NT2/D1 (cell line): ENCODE measurements around the gene FANCE.

ENCODE experiments used
- DNase-seq: peaks from one replicate; pipeline ENCODE4 v3.0.0-alpha.2; 2011; ENCODE audit warnings: low read depth, low spot score
- H3K27me3 ChIP-seq: 2 replicates; pipeline ENCODE4 v1.6.0; 2011; ENCODE audit warnings: mild to moderate bottlenecking; ENCODE audit not compliant: insufficient read length, insufficient read depth
- H3K36me3 ChIP-seq: 2 replicates; pipeline ENCODE4 v1.6.1; 2011; ENCODE audit warnings: mild to moderate bottlenecking, low read length, mixed read lengths; ENCODE audit not compliant: insufficient read depth, insufficient read length
- H3K4me1 ChIP-seq: 2 replicates; pipeline ENCODE4 v1.5.1; 2011; ENCODE audit not compliant: insufficient read depth, insufficient read length
- H3K4me3 ChIP-seq: 2 replicates; pipeline ENCODE4 v1.5.1; 2011; ENCODE audit warnings: low read depth; ENCODE audit not compliant: insufficient read length
- H3K9ac ChIP-seq: 2 replicates; pipeline ENCODE4 v1.6.0; 2011; ENCODE audit warnings: low read depth; ENCODE audit not compliant: insufficient read length
- H3K9me3 ChIP-seq: 2 replicates; pipeline ENCODE4 v1.5.1; 2011; ENCODE audit warnings: mild to moderate bottlenecking, low read length; ENCODE audit not compliant: insufficient read depth
- SUZ12 ChIP-seq: IDR thresholded peaks from 2 replicates; pipeline ENCODE4 v1.6.1; 2011; ENCODE audit not compliant: insufficient read length, insufficient read depth; ENCODE audit errors: extremely low read depth
- YY1 ChIP-seq: IDR thresholded peaks from 2 replicates; pipeline ENCODE4 v1.6.1; 2011; ENCODE audit not compliant: insufficient read length, insufficient read depth
- ZNF274 ChIP-seq: IDR thresholded peaks from 2 replicates; pipeline ENCODE4 v1.6.1; 2011; ENCODE audit warnings: mild to moderate bottlenecking, low read depth, low read length

FANCE gene

GRCh38 chr6:35457907-35458306 lies 5.8 kb downstream of the FANCE start:
- no peak for DNase-seq
- TF ChIP-seq SUZ12 (no peak), ZNF274 (no peak), YY1 (no peak)
- H3K4me3 ChIP-seq, result no peak overlapping the region
- no peaks in the 10 kb centered on the region for H3K27me3 ChIP-seq
- H3K9ac ChIP-seq, result no peak overlapping the region
- H3K4me1 ChIP-seq, result peaks cover 7% of the 10 kb centered on the region
- no peaks in the 10 kb centered on the region for H3K9me3 ChIP-seq
- H3K36me3 ChIP-seq, result peaks cover 47% of the 10 kb centered on the region

- Histone ChIP-seq H3K9ac (no peak overlapping the region), H3K4me1 (no peaks in the 10 kb centered on the region), H3K4me3 (no peak overlapping the region), H3K36me3 (peaks cover 44% of the 10 kb centered on the region), H3K9me3 (no peaks in the 10 kb centered on the region), H3K27me3 (no peaks in the 10 kb centered on the region)
- no peak for DNase-seq
- TF ChIP-seq ZNF274 (no peak), YY1 (no peak), SUZ12 (no peak)
Measured at GRCh38 chr6:35461270-35461669, 9.1 kb downstream of the FANCE start.

- Histone ChIP-seq H3K36me3 (peaks cover 37% of the 10 kb centered on the region), H3K4me3 (no peak overlapping the region), H3K9ac (no peak overlapping the region), H3K9me3 (no peaks in the 10 kb centered on the region), H3K27me3 (no peaks in the 10 kb centered on the region), H3K4me1 (no peaks in the 10 kb centered on the region)
- no peak for DNase-seq
- no peak for TF ChIP-seq SUZ12
- TF ChIP-seq YY1, result no peak
- no peak for TF ChIP-seq ZNF274
Measured at GRCh38 chr6:35463292-35463691, 11.2 kb downstream of the FANCE start.

- DNase-seq, result no peak
- Histone ChIP-seq H3K36me3 (peaks cover 46% of the 10 kb centered on the region), H3K4me3 (no peak overlapping the region), H3K9me3 (no peaks in the 10 kb centered on the region), H3K4me1 (no peaks in the 10 kb centered on the region), H3K27me3 (no peaks in the 10 kb centered on the region), H3K9ac (no peak overlapping the region)
- TF ChIP-seq YY1 (no peak), ZNF274 (no peak), SUZ12 (no peak)
Measured at GRCh38 chr6:35465646-35466045, 13.5 kb downstream of the FANCE start.

GRCh38 chr6:35468181-35468979 lies 16.2 kb downstream of the FANCE start, which contains the start of gene RPL10A:
Gene RPL10A, plus strand, starts transcription at chr6:35468401. Its CDS starts 34 bp downstream, at chr6:35468435.
- Histone ChIP-seq H3K9ac (peak within 1 kb of the TSS; percentile 99), H3K9me3 (no peaks in the 10 kb centered on the region), H3K36me3 (peaks cover 64% of the 10 kb centered on the region), H3K4me1 (no peaks in the 10 kb centered on the region), H3K4me3 (peak within 1 kb of the TSS; percentile 95), H3K27me3 (no peaks in the 10 kb centered on the region)
- peak; percentile 87 for DNase-seq
- no peak for TF ChIP-seq YY1
- TF ChIP-seq ZNF274, result no peak
- TF ChIP-seq SUZ12, result no peak

GRCh38 chr6:35468980-35469750 lies 17.0 kb downstream of the FANCE start:
- H3K9me3 ChIP-seq, result no peaks in the 10 kb centered on the region
- H3K9ac ChIP-seq, result peak overlapping the region; percentile 99
- no peaks in the 10 kb centered on the region for H3K4me1 ChIP-seq
- no peak for TF ChIP-seq YY1
- TF ChIP-seq SUZ12, result no peak
- TF ChIP-seq ZNF274, result no peak
- H3K4me3 ChIP-seq, result peak overlapping the region; percentile 95
- DNase-seq, result no peak
- H3K36me3 ChIP-seq, result peaks cover 69% of the 10 kb centered on the region
- no peaks in the 10 kb centered on the region for H3K27me3 ChIP-seq
